GM19468 (cell line): Measurements from ENCODE around the gene FBLN7.

ENCODE experiments used
- ATAC-seq: cut with Tn5 transposase; IDR thresholded peaks from one replicate; pipeline ENCODE4 v1.9.1; 2021; ENCODE audit warnings: mild to moderate bottlenecking, moderate library complexity, moderate number of reproducible peaks; ENCODE audit not compliant: unreplicated experiment; ENCODE audit errors: extremely low read depth

The FBLN7 gene

DNA sequence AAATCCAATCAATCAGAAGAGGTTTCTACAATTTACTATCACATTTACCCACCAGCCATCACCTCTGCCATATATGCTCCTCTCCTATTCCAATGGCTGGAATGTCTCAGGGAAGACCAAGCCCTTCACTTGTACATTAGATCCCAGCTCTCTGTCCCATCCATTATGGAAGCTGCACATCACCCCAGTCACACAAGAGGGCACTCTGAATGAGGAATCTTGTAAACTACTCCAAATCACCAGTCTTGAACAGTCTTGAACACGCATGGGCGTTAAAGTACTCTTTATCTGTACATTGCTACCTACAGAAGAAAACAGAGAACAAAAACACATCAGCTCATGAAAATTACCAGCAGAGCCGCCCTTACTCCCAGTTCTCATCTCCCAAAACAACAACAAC is 78.0 kb downstream of the FBLN7 start:
- ATAC-seq = no peak

DNA sequence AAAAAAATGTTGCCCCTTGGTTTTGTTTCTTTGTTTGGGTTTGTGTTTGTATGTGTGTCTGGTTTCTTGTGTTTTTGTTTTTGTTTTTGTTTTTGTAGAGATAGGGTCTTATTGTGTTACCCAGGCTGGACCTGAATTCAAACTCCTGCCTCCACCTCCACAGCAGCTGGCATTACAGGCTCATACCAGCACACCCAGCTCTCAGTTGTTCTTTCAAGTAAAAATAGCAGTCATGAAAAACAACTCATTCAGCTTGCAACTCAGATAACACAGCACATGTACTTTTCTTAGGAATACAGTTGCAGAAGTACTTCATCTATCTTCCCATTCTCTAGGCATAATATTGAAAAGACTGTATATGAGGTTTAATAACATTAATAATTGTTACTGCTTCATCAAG is 79.7 kb downstream of the FBLN7 start:
- ATAC-seq = no peak

DNA sequence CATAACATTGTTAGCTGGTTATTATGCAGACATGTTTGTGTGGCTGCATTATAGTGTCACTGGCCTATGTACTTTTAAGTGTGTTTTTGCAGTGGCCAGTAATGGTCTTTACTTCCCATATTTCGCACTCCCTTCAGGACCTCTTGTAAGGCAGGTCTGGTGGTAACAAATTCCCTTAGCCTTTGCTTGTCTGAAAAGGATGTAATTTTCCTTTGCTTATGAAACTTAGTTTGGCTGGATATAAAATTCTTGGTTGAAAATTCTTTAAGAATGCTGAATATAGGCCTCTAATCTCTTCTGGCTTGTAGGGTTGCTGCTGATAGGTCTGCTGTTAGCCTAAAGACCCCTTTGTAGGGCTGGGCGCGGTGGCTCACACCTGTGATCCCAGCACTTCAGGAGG is 82.0 kb downstream of the FBLN7 start:
- ATAC-seq = no peak

- ATAC-seq = no peak
These were observed 82.6 kb downstream of the FBLN7 start for GRCh38 chr2:112220831-112221230.

DNA sequence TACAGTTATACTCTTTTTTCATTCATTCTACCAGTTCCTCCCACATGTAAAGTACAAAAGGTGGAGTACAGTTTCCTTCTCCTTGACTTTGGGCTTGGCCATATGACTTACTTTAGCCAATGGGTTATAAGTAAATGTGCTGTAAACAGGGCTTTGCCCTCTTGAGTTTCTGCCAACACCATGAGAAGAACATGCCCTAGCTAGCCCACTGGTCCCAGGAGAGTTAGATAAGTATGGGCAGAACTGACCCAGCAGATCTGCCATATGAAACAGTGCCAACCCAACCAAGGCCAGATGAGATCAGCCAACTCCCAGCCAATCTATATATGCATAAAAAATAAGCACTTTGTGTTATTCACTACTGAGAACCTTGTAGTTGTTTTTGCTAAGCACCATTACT is 91.2 kb downstream of the FBLN7 start:
- ATAC-seq = no peak

GRCh38 chr2:112230371-112230770 is 92.2 kb downstream of the FBLN7 start:
- no peak for ATAC-seq
